Subcutaneous abdominal adipose tissue (tissue), 5 donors: Measurements from ENCODE around the gene HIGD1C.

Source experiments
- H3K27ac ChIP-seq: one replicate; pipeline ENCODE4 v1.7.0; 2013; ENCODE audit warnings: low read depth, mild to moderate bottlenecking, inconsistent platforms, low read length, moderate library complexity
- H3K27me3 ChIP-seq, 5 donors: one replicate each; pipeline ENCODE4 v1.7.0; 2013; ENCODE audit warnings: low read length in 5 of 5, inconsistent platforms in 1 of 5; ENCODE audit not compliant: control insufficient read depth in 5 of 5, insufficient read depth in 4 of 5
- H3K36me3 ChIP-seq, 5 donors: one replicate each; pipeline ENCODE4 v1.7.0; 2013; ENCODE audit warnings: low read length in 5 of 5; ENCODE audit not compliant: control insufficient read depth in 5 of 5, insufficient read depth in 5 of 5
- H3K4me1 ChIP-seq, 5 donors: one replicate each; pipeline ENCODE4 v1.7.0; 2013; ENCODE audit warnings: low read length in 5 of 5, mild to moderate bottlenecking in 3 of 5, moderate library complexity in 1 of 5; ENCODE audit not compliant: control insufficient read depth in 5 of 5, insufficient read depth in 5 of 5
- H3K4me3 ChIP-seq, 5 donors: one replicate each; pipeline ENCODE4 v1.7.0; 2013; ENCODE audit warnings: low read length in 5 of 5, low read depth in 1 of 5
- H3K9ac ChIP-seq, 5 donors: one replicate each; pipeline ENCODE4 v1.7.0; 2013; ENCODE audit warnings: low read length in 5 of 5, mild to moderate bottlenecking in 4 of 5, moderate library complexity in 3 of 5
- H3K9me3 ChIP-seq, 5 donors: one replicate each; pipeline ENCODE4 v1.7.0; 2013; ENCODE audit warnings: low read length in 5 of 5; ENCODE audit not compliant: control insufficient read depth in 5 of 5
- donor health status: healthy.
- donor health status: healthy.
- donor health status: healthy.
- donor health status: healthy.
- donor health status: healthy.

Gene HIGD1C

DNA sequence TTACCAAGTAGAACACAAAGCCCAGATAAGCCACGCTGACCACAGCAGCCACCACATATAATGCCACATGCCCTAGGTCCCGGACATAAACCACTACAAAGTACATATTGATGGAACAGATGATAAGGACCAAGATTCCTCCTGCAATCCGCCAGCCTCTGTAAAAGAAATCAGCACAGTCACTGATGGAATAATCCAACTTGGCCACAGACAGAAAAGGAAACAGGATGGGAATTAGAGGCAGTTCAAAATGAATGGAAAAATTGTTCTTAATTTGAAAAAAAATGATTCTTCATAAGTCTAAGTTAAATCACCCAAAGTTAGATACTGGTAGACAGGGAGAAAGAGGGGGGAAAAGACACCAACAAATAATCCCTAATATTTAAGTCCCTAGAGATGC is 38.4 kb downstream of the HIGD1C start:
- no peak overlapping the region for H3K4me3 ChIP-seq
- H3K27ac ChIP-seq = no peak overlapping the region
- H3K9me3 ChIP-seq = no peaks in the 10 kb centered on the region
- H3K36me3 ChIP-seq = peaks cover 37 to 67% (median 49%) of the 10 kb centered on the region in 5 donors
- H3K9ac ChIP-seq = no peak overlapping the region
- H3K27me3 ChIP-seq = no peaks in the 10 kb centered on the region
- peaks cover 2 to 16% (median 11%) of the 10 kb centered on the region in 5 donors for H3K4me1 ChIP-seq

DNA sequence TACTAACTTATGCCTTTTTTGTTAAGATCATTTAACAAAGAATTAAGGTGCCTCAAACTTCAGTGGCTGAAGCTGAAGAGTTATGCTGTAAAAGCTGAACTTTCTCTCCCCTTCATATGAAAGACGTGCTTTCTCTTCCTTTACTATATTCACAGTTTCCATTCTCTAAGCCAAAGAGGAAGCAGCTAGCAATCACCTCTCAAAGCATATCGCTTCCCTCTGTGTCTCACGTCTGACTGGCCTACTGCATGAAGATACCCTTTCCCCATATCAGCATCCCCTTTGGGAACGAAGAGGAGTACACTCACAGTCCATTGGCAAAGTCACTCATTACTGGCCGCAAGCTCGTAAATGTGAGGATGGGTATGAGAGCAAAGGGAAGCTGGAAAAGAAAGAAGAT is 38.9 kb downstream of the HIGD1C start:
- H3K4me1 ChIP-seq = peaks cover 2 to 13% (median 6%) of the 10 kb centered on the region in 5 donors

DNA sequence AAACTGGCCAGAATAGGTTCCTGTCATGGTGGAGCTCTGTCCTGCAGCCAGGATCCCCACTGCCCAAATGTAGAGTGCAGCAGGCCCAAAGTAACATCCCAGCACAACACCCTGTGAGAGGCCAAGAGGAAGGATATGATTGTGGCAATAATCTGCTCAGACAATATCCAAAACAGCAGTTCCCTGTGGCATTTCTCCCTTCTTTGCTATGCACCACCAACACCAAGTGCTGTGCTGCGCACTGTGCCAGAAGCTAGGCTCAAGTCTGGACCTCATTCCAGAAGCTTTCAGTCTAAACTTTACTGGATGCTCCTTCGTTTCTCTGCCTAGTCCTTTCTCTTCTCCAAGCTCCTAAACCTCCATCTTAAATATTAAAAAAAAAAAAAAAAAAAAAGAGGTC is 40.5 kb downstream of the HIGD1C start:
- Histone ChIP-seq H3K4me1 (peaks cover 0 to 3% (median 0%) of the 10 kb centered on the region in 5 donors), H3K9me3 (no peaks in the 10 kb centered on the region), H3K27me3 (no peaks in the 10 kb centered on the region), H3K27ac (no peak overlapping the region), H3K9ac (no peak overlapping the region), H3K36me3 (peaks cover 39 to 83% (median 58%) of the 10 kb centered on the region in 5 donors), H3K4me3 (no peak overlapping the region)

More for the DNA sequence above, 38.9 kb downstream of the HIGD1C start:
- H3K9ac ChIP-seq = no peak overlapping the region
- no peak overlapping the region for H3K27ac ChIP-seq
- no peak overlapping the region for H3K4me3 ChIP-seq
- peaks cover 39 to 72% (median 52%) of the 10 kb centered on the region in 5 donors for H3K36me3 ChIP-seq
- H3K27me3 ChIP-seq = no peaks in the 10 kb centered on the region
- no peaks in the 10 kb centered on the region for H3K9me3 ChIP-seq

DNA sequence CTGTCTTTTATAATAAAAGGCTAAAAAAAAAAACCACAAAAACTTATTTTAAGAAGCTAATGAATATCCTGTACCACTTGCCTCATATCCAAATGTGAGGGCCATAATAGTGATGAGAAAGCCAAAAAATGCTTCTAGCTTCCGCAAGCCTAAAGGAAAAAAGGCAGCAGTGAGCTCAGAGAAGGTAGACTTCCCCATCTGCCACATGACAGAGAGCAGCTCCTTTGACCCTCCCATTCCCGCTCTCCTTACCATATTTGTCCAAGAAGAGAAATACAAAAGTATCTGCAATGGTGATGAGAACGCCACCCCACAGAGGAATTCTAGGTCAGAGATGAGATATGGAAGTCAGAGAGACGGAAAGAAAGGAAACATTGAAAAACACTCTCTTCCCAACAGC is 46.7 kb downstream of the HIGD1C start:
- Histone ChIP-seq H3K9ac (no peak overlapping the region), H3K9me3 (no peaks in the 10 kb centered on the region), H3K36me3 (peaks cover 18 to 60% (median 40%) of the 10 kb centered on the region in 5 donors), H3K4me3 (no peak overlapping the region), H3K27me3 (no peaks in the 10 kb centered on the region), H3K27ac (no peak overlapping the region), H3K4me1 (peaks cover 0 to 7% (median 4%) of the 10 kb centered on the region in 5 donors)

DNA sequence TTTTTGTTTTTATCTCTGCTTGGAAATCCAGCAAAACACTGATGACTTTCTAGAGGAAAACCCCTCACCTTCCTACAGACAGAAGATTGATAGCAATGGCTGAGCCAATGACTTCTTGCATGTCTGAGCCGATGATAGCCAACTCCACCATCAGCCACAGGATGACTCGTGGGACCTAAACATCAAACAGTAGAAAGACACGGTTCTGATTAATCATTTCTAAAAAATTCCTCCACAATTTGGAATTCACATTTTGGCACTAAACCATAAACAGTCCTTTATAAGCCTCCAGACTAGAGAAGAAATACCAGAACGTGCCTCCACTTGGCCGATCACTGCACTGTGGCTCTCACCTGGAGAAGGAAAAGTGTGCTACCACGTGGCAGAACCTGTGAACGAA is 47.9 kb downstream of the HIGD1C start:
- Histone ChIP-seq H3K27me3 (no peaks in the 10 kb centered on the region), H3K36me3 (peaks cover 18 to 60% (median 39%) of the 10 kb centered on the region in 5 donors), H3K4me1 (peaks cover 0 to 7% (median 4%) of the 10 kb centered on the region in 5 donors), H3K9ac (no peak overlapping the region), H3K4me3 (no peak overlapping the region), H3K9me3 (no peaks in the 10 kb centered on the region), H3K27ac (no peak overlapping the region)

DNA sequence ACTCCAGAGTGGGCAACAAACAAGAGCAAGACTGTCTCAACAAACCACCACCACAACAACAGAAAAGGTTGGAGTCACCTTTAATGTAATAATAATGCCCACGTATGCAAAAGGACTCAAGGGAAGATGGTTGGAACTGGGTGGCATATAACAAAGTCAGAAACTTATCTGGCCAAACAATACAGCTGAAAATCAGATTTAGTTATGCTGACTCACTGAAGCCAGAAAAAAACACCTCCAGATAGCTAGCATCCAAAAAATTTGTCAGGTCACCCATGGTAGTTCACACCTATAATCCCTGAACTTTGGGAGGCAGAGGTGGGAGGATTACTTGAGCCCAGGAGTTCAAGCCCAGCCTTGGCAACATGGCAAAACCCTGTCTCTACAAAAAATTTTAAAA is 49.5 kb downstream of the HIGD1C start:
- H3K9me3 ChIP-seq = no peaks in the 10 kb centered on the region
- no peak overlapping the region for H3K9ac ChIP-seq
- H3K4me1 ChIP-seq = peaks cover 0 to 7% (median 4%) of the 10 kb centered on the region in 5 donors
- H3K4me3 ChIP-seq = no peak overlapping the region
- peaks cover 15 to 55% (median 33%) of the 10 kb centered on the region in 5 donors for H3K36me3 ChIP-seq
- H3K27ac ChIP-seq = no peak overlapping the region
- H3K27me3 ChIP-seq = no peaks in the 10 kb centered on the region

DNA sequence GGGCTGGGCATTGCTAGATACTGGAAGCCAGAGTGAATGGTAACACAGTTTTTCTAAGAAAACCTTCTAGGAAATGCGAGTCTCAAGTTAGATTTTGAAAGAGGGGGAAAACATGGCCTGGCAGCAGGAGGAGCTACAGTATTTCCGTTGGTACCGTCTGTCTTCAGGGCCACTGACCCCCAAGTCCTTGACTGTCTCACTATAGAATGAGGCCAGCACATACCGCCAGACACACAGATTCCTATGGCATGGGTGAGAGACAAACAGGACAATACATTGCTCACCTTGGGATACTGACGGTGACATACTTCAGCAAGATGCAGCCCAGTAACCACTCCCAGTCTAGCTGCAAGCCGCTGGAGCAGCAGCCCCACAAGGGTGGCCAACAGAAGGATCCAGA is 52.2 kb downstream of the HIGD1C start:
- Histone ChIP-seq H3K36me3 (peaks cover 10 to 53% (median 29%) of the 10 kb centered on the region in 5 donors), H3K4me1 (peaks cover 0 to 3% (median 0%) of the 10 kb centered on the region in 5 donors), H3K27ac (no peak overlapping the region), H3K27me3 (no peaks in the 10 kb centered on the region), H3K4me3 (no peak overlapping the region), H3K9ac (no peak overlapping the region), H3K9me3 (no peaks in the 10 kb centered on the region)

DNA sequence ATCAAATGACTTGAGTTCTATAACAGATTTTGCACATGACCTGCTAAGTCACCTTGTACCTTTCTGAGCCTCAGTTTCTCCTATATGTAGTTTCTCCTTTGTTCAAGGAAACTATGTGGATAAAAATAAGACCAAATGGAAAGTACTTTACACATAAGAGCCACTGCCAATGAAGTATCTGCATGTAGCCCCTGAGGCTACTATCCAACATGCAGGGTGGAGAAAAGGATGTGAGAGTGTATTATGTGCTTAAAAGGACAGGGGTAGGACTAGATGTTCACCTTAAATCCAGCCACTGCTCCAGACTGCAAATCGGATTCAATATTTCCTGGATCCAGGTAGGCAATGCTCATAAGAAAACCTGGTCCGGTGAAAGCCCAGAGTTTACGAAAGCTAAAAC is 52.7 kb downstream of the HIGD1C start:
- Histone ChIP-seq H3K27me3 (no peaks in the 10 kb centered on the region), H3K4me3 (no peak overlapping the region), H3K4me1 (peaks cover 0 to 5% (median 0%) of the 10 kb centered on the region in 5 donors), H3K9ac (no peak overlapping the region), H3K36me3 (peaks cover 10 to 52% (median 28%) of the 10 kb centered on the region in 5 donors), H3K27ac (no peak overlapping the region), H3K9me3 (no peaks in the 10 kb centered on the region)

DNA sequence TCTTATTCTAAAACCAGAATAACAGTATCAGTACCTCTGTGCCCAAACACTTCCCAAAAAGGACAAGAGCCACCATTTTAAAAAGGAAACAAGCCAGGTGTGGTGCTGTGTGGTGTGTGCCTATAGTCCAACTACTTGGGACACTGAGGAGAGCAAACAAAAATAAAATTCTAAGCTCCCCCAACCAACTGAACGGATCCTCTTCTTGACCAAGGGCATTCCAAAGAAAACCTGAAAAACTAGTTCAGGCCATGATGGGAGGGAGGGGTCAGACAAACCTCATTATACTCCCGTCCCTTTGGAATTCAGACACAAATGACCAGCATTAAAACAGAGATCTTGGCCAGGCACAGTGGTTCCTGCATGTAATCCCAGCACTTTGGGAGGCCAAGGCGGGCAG is 53.3 kb downstream of the HIGD1C start:
- Histone ChIP-seq H3K36me3 (peaks cover 10 to 45% (median 23%) of the 10 kb centered on the region in 5 donors), H3K27me3 (no peaks in the 10 kb centered on the region), H3K9ac (no peak overlapping the region)

DNA sequence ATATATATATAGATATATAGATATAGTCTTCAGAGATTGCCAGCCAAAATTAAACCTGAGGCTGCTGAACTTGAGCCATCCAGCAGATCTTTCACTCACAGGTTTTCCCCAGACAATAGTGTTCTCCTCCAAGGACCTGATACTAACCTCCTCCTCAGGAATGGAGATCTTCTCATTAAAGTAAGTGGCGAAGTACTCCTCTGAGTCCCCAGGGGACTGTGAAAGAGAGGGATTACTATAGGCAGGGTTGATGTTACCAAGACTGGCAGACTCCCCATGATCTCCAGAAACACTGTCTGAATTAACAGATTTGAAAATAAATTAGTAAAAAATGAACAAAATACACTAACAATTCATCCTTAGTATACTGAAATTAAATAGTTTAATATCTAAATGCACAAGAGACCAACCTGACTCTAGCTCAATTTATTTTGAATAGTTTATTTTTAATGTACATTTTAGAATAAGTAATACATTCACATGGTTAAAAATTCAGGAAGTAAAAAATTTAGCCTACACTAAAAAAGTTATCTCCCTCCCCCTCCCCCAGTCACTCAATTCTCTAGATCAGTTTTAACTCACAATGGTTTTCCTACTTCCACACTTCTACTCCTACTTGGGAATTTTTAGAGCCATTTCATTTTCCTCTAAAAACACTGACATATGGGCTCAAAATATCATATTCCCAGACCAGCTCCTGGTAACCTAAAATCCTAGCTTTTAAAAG is 56.1 kb downstream of the HIGD1C start:
- peak overlapping the region in 3 of 5 donors; percentile 10 to 35 (median 25) for H3K9ac ChIP-seq
- no peaks in the 10 kb centered on the region for H3K9me3 ChIP-seq
- peak overlapping the region; percentile 16 for H3K27ac ChIP-seq
- H3K4me1 ChIP-seq = peaks cover 0 to 12% (median 0%) of the 10 kb centered on the region in 5 donors
- no peaks in the 10 kb centered on the region for H3K27me3 ChIP-seq
- H3K36me3 ChIP-seq = peaks cover 10 to 31% (median 20%) of the 10 kb centered on the region in 5 donors
- H3K4me3 ChIP-seq = peak overlapping the region in 1 of 5 donors; percentile 42

More for the DNA sequence above, 53.3 kb downstream of the HIGD1C start:
- Histone ChIP-seq H3K9me3 (no peaks in the 10 kb centered on the region), H3K4me1 (peaks cover 0 to 5% (median 0%) of the 10 kb centered on the region in 5 donors), H3K27ac (no peak overlapping the region), H3K4me3 (no peak overlapping the region)
